ENCODE measurements around the gene YTHDF1.
A peak's percentile ranks its signal among the peaks of the same experiment; 100 is the strongest.
"Not testable (repeated sequence)": the region's sequence is repeated elsewhere in the genome, so short reads cannot be mapped to it uniquely, and the experiment has no call there.

Gene YTHDF1

GRCh38 chr20:63226042-63226943 is 10.4 kb upstream of the YTHDF1 start:
- no peak for DNase-seq

DNA sequence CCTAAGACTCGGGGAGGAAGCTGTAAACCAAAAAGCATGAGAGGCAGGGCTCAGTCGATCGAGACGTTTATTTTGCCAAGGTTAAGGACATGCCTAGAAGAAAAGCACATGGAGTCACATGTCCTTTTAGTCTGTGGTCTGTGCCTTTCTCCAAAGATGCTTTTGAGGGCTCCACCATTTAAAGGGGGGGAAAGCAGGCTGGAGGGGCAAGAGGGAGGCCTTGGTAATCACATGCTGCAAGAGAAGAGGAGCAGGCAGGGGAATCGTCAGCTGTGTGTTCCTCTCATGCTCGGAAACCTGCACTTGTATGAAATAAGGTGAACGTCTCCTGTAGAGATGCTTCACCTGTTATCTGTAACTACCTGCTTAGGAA is 9.1 kb upstream of the YTHDF1 start:
- no peak for DNase-seq

GRCh38 chr20:63224412-63225081 is 8.6 kb upstream of the YTHDF1 start:
- DNase-seq, result no peak

DNA sequence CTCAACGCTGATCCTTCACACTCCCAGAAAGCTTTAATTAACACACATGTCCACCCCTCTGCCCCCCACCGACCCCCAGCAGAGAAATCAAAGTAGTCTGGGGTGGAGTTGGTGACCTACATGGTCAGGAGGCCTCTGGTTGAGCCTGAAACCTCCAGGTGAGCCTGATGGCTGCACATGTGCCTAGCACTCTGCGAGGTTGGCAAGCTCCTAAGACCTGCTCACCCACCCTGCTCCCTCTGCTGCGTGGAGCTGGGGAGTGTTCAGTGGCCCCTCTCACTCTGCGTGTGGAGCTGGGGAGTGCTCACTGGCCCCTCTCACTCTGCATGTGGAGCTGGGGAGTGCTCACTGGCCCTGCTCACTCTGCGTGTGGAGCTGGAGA is 7.9 kb upstream of the YTHDF1 start:
- no peak for DNase-seq

- peak; percentile 30 to 34 for DNase-seq
These were observed 7.3 kb upstream of the YTHDF1 start for GRCh38 chr20:63223121-63223825.

DNA sequence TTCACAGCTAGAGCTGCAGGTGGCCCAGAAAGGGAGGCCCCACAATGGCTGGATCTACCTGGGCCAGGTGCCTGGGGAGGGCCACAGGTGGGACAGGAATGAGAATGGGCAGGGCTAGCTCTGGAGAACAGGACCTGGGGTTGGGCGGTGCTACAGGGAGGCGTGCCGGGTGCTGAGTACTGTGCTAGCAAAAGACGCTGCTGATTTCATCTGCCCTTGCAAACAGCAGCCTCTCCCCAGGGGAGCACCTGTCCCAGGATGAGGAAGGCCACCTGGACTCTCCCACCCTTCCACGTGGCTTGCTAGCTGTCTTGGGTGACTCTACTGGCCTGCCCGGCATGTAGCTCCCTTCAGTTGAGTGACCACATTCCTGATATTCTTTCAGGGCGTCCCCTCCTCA is 6.6 kb upstream of the YTHDF1 start:
- DNase-seq, result no peak

- DNase-seq, result not testable (repeated sequence)
These were observed 5.6 kb upstream of the YTHDF1 start for GRCh38 chr20:63221400-63222053.

GRCh38 chr20:63220696-63221399 is 4.9 kb upstream of the YTHDF1 start:
- DNase-seq, result no peak

DNA sequence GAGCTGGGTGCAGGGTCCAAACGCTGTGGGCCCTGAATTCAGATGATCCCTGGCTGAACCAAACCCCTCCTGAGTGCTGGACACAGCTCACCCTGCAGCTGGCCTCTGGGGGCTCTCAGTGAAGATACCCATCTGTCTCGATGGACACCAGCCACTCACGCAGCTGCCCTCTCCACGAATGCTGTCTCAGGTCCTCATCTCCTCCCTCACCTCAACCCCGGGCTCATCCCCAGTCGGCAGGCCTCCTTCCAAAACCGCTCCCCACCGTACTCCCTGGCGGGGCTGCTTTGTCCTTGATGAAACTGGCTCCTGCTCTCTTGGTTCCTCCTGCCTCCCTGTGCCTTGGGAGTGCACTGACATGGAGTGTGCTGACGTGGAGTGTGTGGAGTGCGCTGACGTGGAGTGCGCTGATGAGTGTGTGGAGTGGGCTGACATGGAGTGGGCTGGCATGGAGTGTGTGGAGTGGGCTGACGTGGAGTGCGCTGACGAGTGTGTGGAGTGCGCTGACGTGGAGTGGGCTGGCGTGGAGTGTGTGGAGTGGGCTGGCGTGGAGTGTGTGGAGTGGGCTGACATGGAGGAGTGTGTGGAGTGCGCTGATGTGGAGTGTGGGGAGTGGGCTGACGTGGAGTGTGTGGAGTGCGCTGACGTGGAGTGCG is 4.1 kb upstream of the YTHDF1 start:
- DNase-seq, result no peak

DNA sequence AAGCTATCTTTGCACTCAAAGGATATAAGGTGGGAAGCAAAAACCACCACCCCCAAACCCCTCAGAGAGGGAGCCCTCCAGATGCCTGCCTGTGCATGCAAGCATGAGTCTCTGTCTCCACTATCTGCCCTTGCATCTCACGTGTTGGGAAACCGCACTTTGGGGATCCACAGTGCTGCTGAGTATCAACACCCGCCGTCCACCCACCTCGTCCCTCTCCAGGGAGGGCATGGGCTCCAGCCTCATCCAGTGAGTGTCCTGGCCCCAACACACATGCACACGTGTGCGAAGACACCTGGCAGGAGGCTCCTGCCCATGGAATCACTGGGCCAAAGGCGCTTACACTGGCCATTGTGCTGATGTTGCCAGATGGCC is 3.5 kb upstream of the YTHDF1 start:
- no peak for DNase-seq

GRCh38 chr20:63218701-63219446 is 2.9 kb upstream of the YTHDF1 start:
- no peak for DNase-seq

- no peak for DNase-seq
These were observed 1.8 kb upstream of the YTHDF1 start for GRCh38 chr20:63217706-63218105.

- DNase-seq, result no peak
These were observed 1.0 kb upstream of the YTHDF1 start for GRCh38 chr20:63216849-63217471.

DNA sequence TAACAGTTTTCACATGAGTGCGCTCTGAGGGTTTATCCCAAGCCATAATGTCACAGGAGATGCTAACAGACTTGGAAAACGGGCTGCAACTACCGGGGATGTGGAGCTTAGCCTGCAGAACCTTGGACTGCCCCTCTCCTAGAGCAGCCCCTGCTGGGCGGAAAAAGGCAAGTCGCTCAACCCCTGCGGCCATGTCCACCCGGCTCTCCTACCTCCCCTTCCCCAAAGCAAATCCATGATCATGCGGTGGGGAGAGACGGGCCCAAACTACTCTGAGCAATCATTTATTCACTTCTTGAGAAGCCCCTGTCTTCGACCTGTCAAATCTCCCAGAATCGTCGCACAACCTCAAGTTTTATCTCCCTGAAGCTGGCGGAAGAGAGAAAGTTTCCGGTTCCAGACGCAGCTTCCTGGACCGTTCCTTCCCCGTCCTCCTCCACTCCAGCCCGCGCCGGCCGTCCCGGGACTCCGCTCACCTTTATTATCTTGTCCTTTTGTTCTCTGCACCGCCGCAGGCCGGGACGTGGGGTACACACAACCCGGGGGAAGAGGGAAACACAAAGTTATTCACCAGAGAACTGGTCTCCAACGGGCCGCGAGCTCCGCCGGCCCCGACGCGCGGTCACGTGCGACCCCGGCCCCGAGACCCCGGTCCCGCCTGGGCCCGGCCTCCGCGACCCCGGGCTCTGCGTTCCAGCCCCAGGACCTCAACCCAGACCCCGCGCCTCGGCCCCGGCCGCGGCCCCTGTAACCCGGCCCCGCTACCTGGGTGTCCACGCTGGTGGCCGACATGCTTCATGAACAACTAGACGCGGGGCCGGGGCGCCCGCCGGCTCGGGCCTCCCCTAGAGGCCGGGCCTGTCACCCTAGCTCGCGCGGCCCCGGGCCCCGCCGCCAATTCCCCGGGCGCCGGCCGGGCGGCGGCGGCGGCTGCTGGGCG is 560 bp downstream of the YTHDF1 start:
- no peak for DNase-seq

- DNase-seq, result no peak
These were observed 1.4 kb downstream of the YTHDF1 start for GRCh38 chr20:63214514-63214913.

DNA sequence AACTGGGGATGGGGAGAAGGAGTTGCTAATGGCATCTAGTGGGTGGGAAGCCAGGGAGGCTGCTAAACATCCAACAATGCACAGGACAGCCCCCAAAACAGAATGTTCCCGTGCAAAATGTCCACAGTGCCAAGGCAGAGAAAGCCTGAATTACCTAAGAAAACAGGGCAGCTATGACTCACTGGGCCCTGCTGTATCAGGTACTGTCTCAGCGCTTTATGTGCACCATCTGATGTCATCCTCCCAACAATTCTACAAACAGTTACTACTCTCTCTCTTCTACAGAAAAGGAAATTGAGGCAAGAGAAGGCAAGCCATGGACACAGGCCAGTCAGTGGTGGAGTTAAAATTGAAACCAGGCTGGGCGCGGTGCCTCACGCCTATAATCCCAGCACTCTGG is 3.1 kb downstream of the YTHDF1 start:
- DNase-seq, result no peak

DNA sequence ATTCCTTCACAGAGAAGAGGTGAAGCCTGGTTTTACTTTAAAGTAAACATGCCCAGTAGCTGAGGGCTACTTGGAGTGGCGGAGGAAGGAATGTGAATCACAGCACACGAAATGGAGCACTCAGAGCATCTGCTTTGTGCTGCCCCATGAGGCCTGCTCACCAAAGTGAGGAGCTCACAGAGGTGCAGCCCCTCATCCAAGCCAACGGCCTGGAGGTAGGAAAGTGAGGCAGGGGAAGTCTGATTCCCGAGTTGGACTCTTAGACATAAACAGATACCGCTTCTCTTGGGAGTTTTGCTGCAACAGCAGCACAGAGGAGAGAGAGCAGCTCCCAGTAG is 3.6 kb downstream of the YTHDF1 start:
- DNase-seq, result no peak

GRCh38 chr20:63210011-63210605 is 5.8 kb downstream of the YTHDF1 start:
- DNase-seq, result no peak

DNA sequence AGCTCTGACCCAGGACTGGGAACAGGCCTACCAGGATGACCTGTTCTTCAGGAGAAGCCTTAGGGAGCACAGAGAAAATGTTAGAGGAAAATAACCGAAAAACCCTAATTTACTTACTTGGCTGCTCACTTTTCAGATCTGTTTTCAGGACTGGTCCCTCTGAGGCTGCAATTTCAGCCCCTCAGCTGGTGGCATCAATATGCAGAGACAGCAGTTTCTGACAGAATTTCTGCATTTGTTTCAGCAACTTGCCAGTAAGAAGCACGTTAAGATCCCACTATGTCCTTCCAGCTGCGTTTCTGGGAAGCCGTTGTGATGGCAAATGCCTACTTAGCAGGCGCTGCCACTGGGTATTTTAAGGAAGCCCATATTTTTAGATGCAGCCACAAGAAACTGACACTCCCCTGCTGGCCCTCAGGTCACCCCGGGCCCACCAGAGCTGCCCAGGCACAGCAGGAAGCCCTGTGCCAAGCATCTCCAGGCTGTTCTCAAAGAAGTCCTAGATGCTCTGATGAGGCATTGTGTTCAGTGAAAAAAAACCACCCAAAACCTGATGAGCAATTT is 7.5 kb downstream of the YTHDF1 start:
- DNase-seq, result no peak

All from activated CD4-positive, alpha-beta T cell treated with anti-CD3 and anti-CD28 coated beads, Interleukin-2, amount 50 U/mL, for 4 hours (primary cell).